Measurements from ENCODE around the gene LPAR6. TPM values are rescaled to one million over a fixed set of nuclear protein-coding genes. Genes with fewer than 3 reads are reported as not detected.

LPAR6 gene
- total RNA-seq, 1 experiment from 2014 or later: not detected

GRCh38 chr13:48449656-48450055 is 36.7 kb upstream of the LPAR6 start:
- H3K27ac Mint-ChIP-seq (ENCODE audit: unreplicated experiment): no peak overlapping the region
- BruUV-seq (replicated peaks): no TSS peak
- H3K27me3 Mint-ChIP-seq (ENCODE audit: insufficient read depth, unreplicated experiment): no peaks in the 10 kb centered on the region
- POLR2A ChIA-PET: no interaction called here
- H3K9me3 Mint-ChIP-seq (ENCODE audit: unreplicated experiment): peaks cover 6% of the 10 kb centered on the region
- Histone ChIP-seq H3K36me3 (ENCODE audit: control insufficient read depth, insufficient read depth, low read length) (no peaks in the 10 kb centered on the region), H3K4me1 (no peaks in the 10 kb centered on the region), H3K4me3 (ENCODE audit: low read depth, low read length) (no peak overlapping the region), H3K27me3 (replicated peaks; ENCODE audit: control insufficient read depth, insufficient read depth, low read length) (no peaks in the 10 kb centered on the region), H3K9me3 (no peaks in the 10 kb centered on the region)
- DNase-seq: no peak
- H3K4me1 Mint-ChIP-seq (ENCODE audit: low read depth, unreplicated experiment): no peaks in the 10 kb centered on the region
- H3K4me3 Mint-ChIP-seq (ENCODE audit: unreplicated experiment): no peak overlapping the region
- CTCF ChIA-PET: no interaction called here
- H3K36me3 Mint-ChIP-seq (ENCODE audit: insufficient read depth, unreplicated experiment): no peaks in the 10 kb centered on the region
- TF ChIP-seq, protein P1, sequence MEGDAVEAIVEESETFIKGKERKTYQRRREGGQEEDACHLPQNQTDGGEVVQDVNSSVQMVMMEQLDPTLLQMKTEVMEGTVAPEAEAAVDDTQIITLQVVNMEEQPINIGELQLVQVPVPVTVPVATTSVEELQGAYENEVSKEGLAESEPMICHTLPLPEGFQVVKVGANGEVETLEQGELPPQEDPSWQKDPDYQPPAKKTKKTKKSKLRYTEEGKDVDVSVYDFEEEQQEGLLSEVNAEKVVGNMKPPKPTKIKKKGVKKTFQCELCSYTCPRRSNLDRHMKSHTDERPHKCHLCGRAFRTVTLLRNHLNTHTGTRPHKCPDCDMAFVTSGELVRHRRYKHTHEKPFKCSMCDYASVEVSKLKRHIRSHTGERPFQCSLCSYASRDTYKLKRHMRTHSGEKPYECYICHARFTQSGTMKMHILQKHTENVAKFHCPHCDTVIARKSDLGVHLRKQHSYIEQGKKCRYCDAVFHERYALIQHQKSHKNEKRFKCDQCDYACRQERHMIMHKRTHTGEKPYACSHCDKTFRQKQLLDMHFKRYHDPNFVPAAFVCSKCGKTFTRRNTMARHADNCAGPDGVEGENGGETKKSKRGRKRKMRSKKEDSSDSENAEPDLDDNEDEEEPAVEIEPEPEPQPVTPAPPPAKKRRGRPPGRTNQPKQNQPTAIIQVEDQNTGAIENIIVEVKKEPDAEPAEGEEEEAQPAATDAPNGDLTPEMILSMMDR (IDR thresholded peaks at IDR 0.05; ENCODE audit: insufficient read depth in 1 of 2, low read depth in 1 of 2, low read length in 1 of 2, severe bottlenecking in 1 of 2, unreplicated experiment in 1 of 2): no peak
- intact Hi-C loops (cut with micrococcal nuclease; ENCODE audit: unreplicated experiment): no loop called here

DNA sequence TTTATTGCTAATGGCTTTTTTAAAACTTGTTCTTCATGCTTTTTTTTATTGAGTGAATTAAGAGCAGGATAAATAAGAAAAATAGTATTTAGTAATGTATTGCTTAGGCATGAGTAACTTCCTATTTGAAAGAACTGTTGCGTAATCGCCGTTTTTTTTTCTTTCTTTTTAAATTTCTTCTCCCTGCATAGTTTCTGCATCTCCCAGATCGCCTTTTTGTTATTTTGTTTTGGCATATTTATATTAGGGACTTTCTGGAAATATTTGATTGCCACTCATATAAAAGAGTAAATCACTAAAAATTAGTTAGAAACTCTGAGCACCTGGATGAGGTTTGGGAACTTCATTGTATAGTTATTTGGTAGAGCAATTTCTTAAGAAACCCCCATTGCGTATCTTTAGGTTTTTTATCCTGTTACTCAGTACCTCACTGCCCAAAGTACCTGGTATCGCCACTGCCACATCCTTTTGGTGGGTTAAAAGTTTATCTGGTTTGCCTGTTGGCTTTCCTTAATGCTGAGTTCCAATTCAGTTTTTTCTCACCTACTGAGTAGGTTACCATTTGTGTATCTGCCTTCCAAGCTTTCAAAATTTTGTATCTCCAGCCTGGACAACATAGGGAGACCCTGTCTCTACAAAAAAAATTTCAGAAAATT is 36.2 kb upstream of the LPAR6 start:
- H3K27ac Mint-ChIP-seq (ENCODE audit: unreplicated experiment): no peak overlapping the region
- no peak overlapping the region for H3K4me3 ChIP-seq (ENCODE audit: low read depth, low read length)
- H3K4me3 Mint-ChIP-seq (ENCODE audit: unreplicated experiment): no peak overlapping the region
- POLR2A ChIA-PET: no interaction called here
- H3K36me3 Mint-ChIP-seq (ENCODE audit: insufficient read depth, unreplicated experiment): no peaks in the 10 kb centered on the region
- H3K27me3 ChIP-seq (replicated peaks; ENCODE audit: control insufficient read depth, insufficient read depth, low read length): no peaks in the 10 kb centered on the region
- intact Hi-C loops (cut with micrococcal nuclease; ENCODE audit: unreplicated experiment): no loop called here
- H3K9me3 ChIP-seq: no peaks in the 10 kb centered on the region
- BruUV-seq (replicated peaks): no TSS peak
- no peaks in the 10 kb centered on the region for H3K36me3 ChIP-seq (ENCODE audit: control insufficient read depth, insufficient read depth, low read length)
- CTCF ChIA-PET: interaction anchor here (0.6 kb wide), 1 partner anchor 335 kb away, joined by 3 read pairs; no protein-coding TSS in a partner anchor
- H3K4me1 ChIP-seq: no peaks in the 10 kb centered on the region
- H3K9me3 Mint-ChIP-seq (ENCODE audit: unreplicated experiment): peaks cover 6% of the 10 kb centered on the region
- no peak for DNase-seq
- TF ChIP-seq, protein P1 (IDR thresholded peaks at IDR 0.05; ENCODE audit: insufficient read depth in 1 of 2, low read depth in 1 of 2, low read length in 1 of 2, severe bottlenecking in 1 of 2, unreplicated experiment in 1 of 2): no peak
- H3K4me1 Mint-ChIP-seq (ENCODE audit: low read depth, unreplicated experiment): no peaks in the 10 kb centered on the region
- H3K27me3 Mint-ChIP-seq (ENCODE audit: insufficient read depth, unreplicated experiment): no peaks in the 10 kb centered on the region

DNA sequence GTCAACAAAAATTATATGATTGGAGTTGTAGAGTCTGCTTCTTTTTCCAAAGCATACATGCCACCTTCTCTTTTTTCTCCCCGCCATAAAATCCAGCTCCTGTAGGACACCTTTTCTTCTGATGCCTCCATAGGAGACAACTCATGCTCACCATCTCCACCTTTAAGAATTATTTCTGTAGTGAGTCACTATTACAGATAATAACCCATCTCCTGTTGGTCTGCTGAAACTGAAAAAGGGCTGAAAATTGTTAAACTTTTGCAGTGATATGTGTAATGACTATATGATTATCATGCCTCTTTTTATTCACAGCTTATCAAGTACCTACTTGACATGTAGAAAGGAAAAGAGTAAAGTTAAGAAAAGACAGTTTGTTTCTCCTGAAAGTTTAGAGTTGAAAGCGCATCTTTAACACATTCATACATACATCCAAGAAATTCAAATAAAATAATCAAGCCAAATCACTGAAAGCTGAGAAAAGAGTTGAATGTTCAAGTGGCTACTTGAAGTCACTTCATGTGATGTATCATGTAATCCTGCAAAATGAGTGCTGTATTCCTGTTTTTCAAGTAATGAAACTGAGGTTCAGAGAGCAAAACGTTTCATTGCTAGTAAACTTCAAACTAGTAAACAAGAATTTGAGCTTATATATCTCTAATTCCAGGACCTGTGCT is 35.5 kb upstream of the LPAR6 start:
- Mint-ChIP-seq H3K9me3 (ENCODE audit: unreplicated experiment) (peaks cover 6% of the 10 kb centered on the region), H3K4me1 (ENCODE audit: low read depth, unreplicated experiment) (no peaks in the 10 kb centered on the region), H3K27me3 (ENCODE audit: insufficient read depth, unreplicated experiment) (no peaks in the 10 kb centered on the region), H3K27ac (ENCODE audit: unreplicated experiment) (no peak overlapping the region), H3K36me3 (ENCODE audit: insufficient read depth, unreplicated experiment) (no peaks in the 10 kb centered on the region), H3K4me3 (ENCODE audit: unreplicated experiment) (no peak overlapping the region)
- DNase-seq: no peak
- CTCF ChIA-PET: interaction anchor here (0.6 kb wide), 1 partner anchor 334 kb away, joined by 3 read pairs; no protein-coding TSS in a partner anchor
- no peaks in the 10 kb centered on the region for H3K27me3 ChIP-seq (replicated peaks; ENCODE audit: control insufficient read depth, insufficient read depth, low read length)
- H3K9me3 ChIP-seq: no peaks in the 10 kb centered on the region
- no peaks in the 10 kb centered on the region for H3K36me3 ChIP-seq (ENCODE audit: control insufficient read depth, insufficient read depth, low read length)
- TF ChIP-seq, protein P1 (IDR thresholded peaks at IDR 0.05; ENCODE audit: insufficient read depth in 1 of 2, low read depth in 1 of 2, low read length in 1 of 2, severe bottlenecking in 1 of 2, unreplicated experiment in 1 of 2): no peak
- no peak overlapping the region for H3K4me3 ChIP-seq (ENCODE audit: low read depth, low read length)
- no peaks in the 10 kb centered on the region for H3K4me1 ChIP-seq
- POLR2A ChIA-PET: no interaction called here
- intact Hi-C loops (cut with micrococcal nuclease; ENCODE audit: unreplicated experiment): no loop called here
- BruUV-seq (replicated peaks): no TSS peak

All from Caco-2 (cell line).